KOPT-K1 (cell line): Measurements from ENCODE around the gene NTRK2.

Source experiments
- H3K27ac ChIP-seq: fragments of 200-600 bp; sonication (generic); 2 replicates; pipeline ENCODE4 v1.5.1; 2016; ENCODE audit warnings: antibody characterized with exemption, mild to moderate bottlenecking, low read depth, low read length; ENCODE audit not compliant: poor library complexity, severe bottlenecking
- H3K36me3 ChIP-seq: fragments of 200-600 bp; sonication (generic); 2 replicates; pipeline ENCODE4 v1.5.1; 2017; ENCODE audit warnings: antibody characterized with exemption, mild to moderate bottlenecking, low read length, moderate library complexity; ENCODE audit not compliant: insufficient read depth
- H3K9me3 ChIP-seq: fragments of 200-600 bp; sonication (generic); 2 replicates; pipeline ENCODE4 v1.5.1; 2017; ENCODE audit warnings: antibody characterized with exemption, low read length, mild to moderate bottlenecking; ENCODE audit not compliant: insufficient read depth, poor library complexity, severe bottlenecking

NTRK2 gene

GRCh38 chr9:84935528-84936117, 266.1 kb downstream of the NTRK2 start:
- Histone ChIP-seq H3K27ac (no peak overlapping the region), H3K9me3 (no peaks in the 10 kb centered on the region), H3K36me3 (no peaks in the 10 kb centered on the region)

- H3K36me3 ChIP-seq, result no peaks in the 10 kb centered on the region
- no peaks in the 10 kb centered on the region for H3K9me3 ChIP-seq
- no peak overlapping the region for H3K27ac ChIP-seq
Measured at GRCh38 chr9:84937180-84937579, 267.7 kb downstream of the NTRK2 start.

GRCh38 chr9:84937581-84937980, 268.1 kb downstream of the NTRK2 start:
- Histone ChIP-seq H3K9me3 (no peaks in the 10 kb centered on the region), H3K36me3 (no peaks in the 10 kb centered on the region), H3K27ac (no peak overlapping the region)

- no peak overlapping the region for H3K27ac ChIP-seq
- no peaks in the 10 kb centered on the region for H3K36me3 ChIP-seq
- no peaks in the 10 kb centered on the region for H3K9me3 ChIP-seq
Measured at GRCh38 chr9:84939774-84940173, 270.2 kb downstream of the NTRK2 start.

GRCh38 chr9:84940294-84940693, 270.8 kb downstream of the NTRK2 start:
- H3K9me3 ChIP-seq, result no peaks in the 10 kb centered on the region
- no peak overlapping the region for H3K27ac ChIP-seq
- H3K36me3 ChIP-seq, result no peaks in the 10 kb centered on the region

- no peaks in the 10 kb centered on the region for H3K36me3 ChIP-seq
- no peaks in the 10 kb centered on the region for H3K9me3 ChIP-seq
- H3K27ac ChIP-seq, result no peak overlapping the region
Measured at GRCh38 chr9:84941792-84942191, 272.3 kb downstream of the NTRK2 start.

GRCh38 chr9:84943482-84944050, 274.0 kb downstream of the NTRK2 start:
- Histone ChIP-seq H3K9me3 (no peaks in the 10 kb centered on the region), H3K27ac (no peak overlapping the region), H3K36me3 (no peaks in the 10 kb centered on the region)

- Histone ChIP-seq H3K27ac (no peak overlapping the region), H3K9me3 (no peaks in the 10 kb centered on the region), H3K36me3 (no peaks in the 10 kb centered on the region)
Measured at GRCh38 chr9:84945878-84946538, 276.5 kb downstream of the NTRK2 start.

- H3K36me3 ChIP-seq, result no peaks in the 10 kb centered on the region
- H3K27ac ChIP-seq, result no peak overlapping the region
- no peaks in the 10 kb centered on the region for H3K9me3 ChIP-seq
Measured at GRCh38 chr9:84947412-84947972, 278.0 kb downstream of the NTRK2 start.

GRCh38 chr9:84949258-84949657, 279.7 kb downstream of the NTRK2 start:
- H3K9me3 ChIP-seq, result no peaks in the 10 kb centered on the region
- H3K27ac ChIP-seq, result no peak overlapping the region
- no peaks in the 10 kb centered on the region for H3K36me3 ChIP-seq

- Histone ChIP-seq H3K27ac (no peak overlapping the region), H3K9me3 (no peaks in the 10 kb centered on the region), H3K36me3 (no peaks in the 10 kb centered on the region)
Measured at GRCh38 chr9:84949971-84950370, 280.4 kb downstream of the NTRK2 start.

- Histone ChIP-seq H3K36me3 (no peaks in the 10 kb centered on the region), H3K9me3 (no peaks in the 10 kb centered on the region), H3K27ac (no peak overlapping the region)
Measured at GRCh38 chr9:84950879-84951811, 281.6 kb downstream of the NTRK2 start.

GRCh38 chr9:84953252-84953773, 283.8 kb downstream of the NTRK2 start:
- H3K36me3 ChIP-seq, result no peaks in the 10 kb centered on the region
- H3K27ac ChIP-seq, result no peak overlapping the region

GRCh38 chr9:84953797-84954705, 284.5 kb downstream of the NTRK2 start:
- H3K27ac ChIP-seq, result no peak overlapping the region
- H3K36me3 ChIP-seq, result no peaks in the 10 kb centered on the region
- no peaks in the 10 kb centered on the region for H3K9me3 ChIP-seq

More at GRCh38 chr9:84953252-84953773, 283.8 kb downstream of the NTRK2 start:
- no peaks in the 10 kb centered on the region for H3K9me3 ChIP-seq
